HG02623 (cell line): Measurements from ENCODE around the gene NFAM1.

Experiments
- ATAC-seq: cut with Tn5 transposase; IDR thresholded peaks from one replicate; pipeline ENCODE4 v1.9.1; 2021; ENCODE audit warnings: moderate library complexity; ENCODE audit not compliant: unreplicated experiment

NFAM1 gene

DNA sequence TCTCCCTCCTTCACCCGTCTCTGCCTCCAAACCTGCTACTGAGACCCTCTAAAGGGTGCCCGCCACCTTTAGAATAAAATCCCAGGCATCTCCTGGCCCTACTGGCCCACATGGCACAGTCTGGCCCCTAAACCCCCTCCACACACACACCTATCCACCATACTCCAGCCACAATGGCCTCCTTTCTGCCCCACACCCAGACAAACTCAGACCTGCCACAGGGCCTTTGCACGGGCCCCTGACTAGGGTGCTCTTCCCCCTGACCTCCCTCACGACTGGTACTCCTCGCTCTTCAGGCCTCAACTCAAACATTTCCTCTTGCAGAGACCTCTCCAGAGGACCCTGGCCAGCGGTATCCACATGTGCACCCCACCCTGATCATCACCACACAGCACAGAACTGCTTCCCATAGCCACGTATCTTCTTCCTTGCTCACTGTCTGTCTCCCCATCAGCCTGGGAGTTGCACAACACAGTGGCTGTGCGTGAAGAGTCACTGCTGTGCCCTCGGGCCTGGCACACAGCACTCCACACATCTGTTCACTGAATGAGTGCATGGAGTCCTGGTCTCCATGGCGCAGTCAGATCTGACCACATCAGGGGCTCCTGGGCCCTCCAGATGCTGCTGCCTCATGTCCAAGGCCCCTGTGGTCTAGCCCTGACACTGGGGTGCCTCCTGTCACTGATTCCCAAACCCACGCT lies 95.5 kb downstream of the NFAM1 start:
- no peak for ATAC-seq

DNA sequence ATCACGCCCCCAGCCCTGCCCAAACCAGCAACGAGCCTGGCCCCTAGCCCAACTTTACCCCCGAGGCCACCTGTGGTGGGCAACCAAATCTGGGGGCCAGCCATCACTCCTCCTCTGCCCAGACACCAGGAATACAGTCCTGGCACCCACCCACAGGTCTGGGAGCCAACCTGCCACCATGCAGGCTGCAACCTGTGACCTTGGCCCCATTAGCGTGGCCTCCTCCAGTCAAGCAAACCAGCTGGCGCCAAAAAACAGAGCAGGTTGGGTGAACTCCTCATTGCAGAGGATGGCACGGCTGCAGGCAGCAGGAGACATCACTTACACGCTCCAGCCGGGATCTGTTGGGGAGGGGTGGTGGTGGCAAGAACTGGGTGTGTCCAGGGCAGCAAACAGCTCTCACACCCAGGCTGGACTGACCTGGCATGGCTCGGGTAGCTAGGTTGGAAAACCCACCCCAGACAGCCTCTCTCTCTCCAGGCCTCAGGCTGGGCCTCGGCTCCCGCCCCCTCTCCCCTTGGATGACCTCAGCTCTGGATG lies 96.3 kb downstream of the NFAM1 start:
- ATAC-seq: no peak

DNA sequence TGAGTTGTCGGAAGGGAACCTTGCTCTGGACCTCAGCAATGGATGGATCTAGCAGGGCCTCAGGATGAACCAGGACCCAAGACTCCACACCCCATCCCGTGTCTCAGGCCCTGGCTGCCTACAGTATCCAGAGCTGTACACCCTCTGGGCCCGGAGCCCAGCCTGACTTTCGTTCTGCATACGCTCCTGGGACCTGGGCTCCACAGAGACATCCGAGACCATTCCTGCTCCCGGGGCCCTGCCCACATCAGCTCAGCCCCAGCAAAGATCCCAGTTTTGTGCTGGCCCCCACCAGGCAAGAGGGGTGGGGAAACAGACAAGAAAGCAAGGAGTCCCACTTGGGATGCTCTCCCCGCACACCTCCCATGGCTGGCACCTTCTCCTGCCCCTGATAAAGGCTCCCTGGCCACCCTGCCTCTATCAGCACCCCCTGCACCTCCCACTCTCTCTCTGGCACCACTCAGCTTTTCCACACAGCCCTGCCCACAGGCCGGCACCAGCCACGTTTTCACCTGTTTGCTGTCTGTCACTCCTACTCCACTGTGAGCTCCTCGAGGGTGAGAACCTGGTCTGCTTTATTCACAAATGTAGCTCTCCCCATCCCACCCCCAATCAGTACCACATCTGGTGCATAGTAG lies 97.2 kb downstream of the NFAM1 start:
- no peak for ATAC-seq

DNA sequence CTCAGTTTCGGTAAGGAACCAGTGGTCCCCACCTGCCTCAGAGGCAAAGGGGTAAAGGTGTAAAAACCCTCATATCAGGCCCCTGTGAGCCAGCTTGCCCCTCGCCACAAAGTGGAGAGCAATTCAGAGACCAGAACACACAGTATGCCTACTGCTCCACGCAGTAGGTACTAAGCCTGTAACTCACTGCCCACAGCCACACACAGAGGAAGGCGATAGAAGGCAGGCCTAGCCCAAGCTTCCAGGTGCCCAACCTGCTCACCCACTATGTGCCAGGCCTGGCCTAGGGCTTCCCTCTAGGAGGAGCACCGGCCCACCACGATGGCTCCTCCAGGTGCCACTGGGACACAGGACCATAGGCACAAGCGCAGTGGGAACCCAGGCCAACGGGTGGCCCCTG lies 98.7 kb downstream of the NFAM1 start:
- no peak for ATAC-seq

DNA sequence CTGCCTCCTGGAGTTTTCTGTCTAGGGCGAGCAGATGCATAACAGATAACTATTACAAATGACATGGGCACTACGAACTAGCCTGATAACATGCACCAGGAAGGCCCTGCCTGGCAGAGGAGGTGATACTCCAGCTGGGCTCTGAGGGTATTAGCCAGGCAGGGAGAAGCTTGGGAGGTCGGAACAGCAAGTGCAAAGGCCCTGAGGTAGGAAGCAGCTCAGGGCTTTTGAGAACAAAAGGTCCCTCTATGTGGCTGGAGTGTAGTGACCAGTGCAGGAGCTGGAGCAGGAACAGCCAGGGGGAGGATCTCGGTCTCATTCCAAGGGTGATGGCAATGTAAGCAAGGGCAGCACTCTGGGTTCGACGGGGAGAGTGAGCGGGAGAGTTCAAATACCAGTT lies 100.1 kb downstream of the NFAM1 start:
- ATAC-seq: no peak

DNA sequence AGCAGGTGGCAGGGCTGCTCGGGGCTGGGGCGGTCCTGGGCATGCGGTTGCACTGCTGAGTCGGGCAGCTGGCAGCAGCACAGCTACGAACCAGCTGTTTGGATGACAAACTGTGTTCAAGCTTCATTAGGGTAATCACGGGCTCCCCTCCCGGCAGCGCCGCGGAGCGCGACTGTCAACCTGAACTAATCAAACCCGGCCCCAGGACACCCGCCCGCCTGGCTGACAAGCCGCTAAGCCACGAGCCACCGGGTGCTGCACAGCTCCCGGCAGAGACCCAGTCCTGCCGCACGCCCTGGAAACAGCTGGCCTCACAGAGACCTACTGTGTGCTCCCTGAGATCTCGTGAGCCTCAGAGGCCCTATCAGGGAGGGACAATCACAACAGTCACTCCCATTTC lies 101.2 kb downstream of the NFAM1 start:
- no peak for ATAC-seq
